ENCODE results near the gene WBP4. TPM values are rescaled to one million over a fixed set of nuclear protein-coding genes. Genes with fewer than 3 reads are reported as not detected.
A peak's percentile ranks its signal among the peaks of the same experiment; 100 is the strongest.

WBP4 gene
- total RNA-seq, 1 donor from 2014 or later: 13.3 TPM

- no peaks in the 10 kb centered on the region for H3K27me3 Mint-ChIP-seq (ENCODE audit: low read depth)
- H3K4me1 Mint-ChIP-seq (ENCODE audit: low read depth): peaks cover 44% of the 10 kb centered on the region
- no peak overlapping the region for H3K4me3 Mint-ChIP-seq (ENCODE audit: low read depth)
- H3K36me3 Mint-ChIP-seq (ENCODE audit: low read depth): peaks cover 13% of the 10 kb centered on the region
- no peak overlapping the region for H3K27ac Mint-ChIP-seq
- no peak for DNase-seq (ENCODE audit: low spot score)
- H3K9me3 Mint-ChIP-seq: peaks cover 4% of the 10 kb centered on the region
- intact Hi-C loops (cut with micrococcal nuclease): loop anchor here (1.0 kb wide), 1 partner anchor 168 kb away; no protein-coding TSS in a partner anchor
Measured at GRCh38 chr13:41054212-41054877, 7.0 kb upstream of the WBP4 start.

DNA sequence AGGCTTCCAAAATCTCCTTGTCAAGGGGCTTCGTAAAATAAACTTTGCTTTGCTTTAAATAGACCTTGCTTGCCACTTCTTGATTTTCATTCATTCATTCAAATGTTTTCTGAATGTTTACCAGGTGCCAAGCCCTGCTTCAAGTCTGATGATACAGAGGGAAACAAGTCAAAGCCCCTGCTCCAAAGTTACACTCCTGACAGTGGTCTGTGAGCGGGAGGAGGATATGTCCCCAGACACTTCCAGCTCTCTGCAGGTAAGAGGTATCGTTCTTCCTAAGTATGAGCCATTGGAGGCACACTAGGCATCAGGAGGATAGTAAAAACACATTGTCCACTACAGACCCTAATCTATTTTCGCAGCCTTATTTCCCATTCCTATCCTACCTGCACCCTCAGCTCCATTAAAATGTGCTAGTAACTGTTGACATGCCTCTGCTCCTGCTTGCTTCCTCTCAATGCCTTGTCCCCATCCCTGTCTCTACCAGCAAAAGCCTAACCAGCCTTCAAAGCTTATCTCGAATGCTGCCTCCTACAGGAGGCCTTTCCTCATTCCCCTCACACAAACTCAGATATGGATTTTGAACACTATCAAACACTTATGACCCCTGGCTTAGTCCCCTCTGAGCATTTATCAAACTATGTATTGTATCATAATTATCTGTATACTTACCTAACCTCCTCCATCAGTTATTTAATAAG, 6.2 kb upstream of the WBP4 start:
- DNase-seq (ENCODE audit: low spot score): no peak
- no peaks in the 10 kb centered on the region for H3K9me3 Mint-ChIP-seq
- intact Hi-C loops (cut with micrococcal nuclease): loop anchor here (1.0 kb wide), 2 partner anchors 81 to 167 kb away; no protein-coding TSS in a partner anchor
- H3K36me3 Mint-ChIP-seq (ENCODE audit: low read depth): peaks cover 5% of the 10 kb centered on the region
- no peak overlapping the region for H3K27ac Mint-ChIP-seq
- H3K4me1 Mint-ChIP-seq (ENCODE audit: low read depth): peaks cover 45% of the 10 kb centered on the region
- H3K4me3 Mint-ChIP-seq (ENCODE audit: low read depth): no peak overlapping the region
- H3K27me3 Mint-ChIP-seq (ENCODE audit: low read depth): no peaks in the 10 kb centered on the region

- Mint-ChIP-seq H3K9me3 (no peaks in the 10 kb centered on the region), H3K4me1 (ENCODE audit: low read depth) (peaks cover 42% of the 10 kb centered on the region), H3K27ac (no peak overlapping the region), H3K4me3 (ENCODE audit: low read depth) (no peak overlapping the region), H3K27me3 (ENCODE audit: low read depth) (no peaks in the 10 kb centered on the region), H3K36me3 (ENCODE audit: low read depth) (peaks cover 4% of the 10 kb centered on the region)
- no peak for DNase-seq (ENCODE audit: low spot score)
- intact Hi-C loops (cut with micrococcal nuclease): no loop called here
Measured at GRCh38 chr13:41056194-41056593, 5.1 kb upstream of the WBP4 start.

DNA sequence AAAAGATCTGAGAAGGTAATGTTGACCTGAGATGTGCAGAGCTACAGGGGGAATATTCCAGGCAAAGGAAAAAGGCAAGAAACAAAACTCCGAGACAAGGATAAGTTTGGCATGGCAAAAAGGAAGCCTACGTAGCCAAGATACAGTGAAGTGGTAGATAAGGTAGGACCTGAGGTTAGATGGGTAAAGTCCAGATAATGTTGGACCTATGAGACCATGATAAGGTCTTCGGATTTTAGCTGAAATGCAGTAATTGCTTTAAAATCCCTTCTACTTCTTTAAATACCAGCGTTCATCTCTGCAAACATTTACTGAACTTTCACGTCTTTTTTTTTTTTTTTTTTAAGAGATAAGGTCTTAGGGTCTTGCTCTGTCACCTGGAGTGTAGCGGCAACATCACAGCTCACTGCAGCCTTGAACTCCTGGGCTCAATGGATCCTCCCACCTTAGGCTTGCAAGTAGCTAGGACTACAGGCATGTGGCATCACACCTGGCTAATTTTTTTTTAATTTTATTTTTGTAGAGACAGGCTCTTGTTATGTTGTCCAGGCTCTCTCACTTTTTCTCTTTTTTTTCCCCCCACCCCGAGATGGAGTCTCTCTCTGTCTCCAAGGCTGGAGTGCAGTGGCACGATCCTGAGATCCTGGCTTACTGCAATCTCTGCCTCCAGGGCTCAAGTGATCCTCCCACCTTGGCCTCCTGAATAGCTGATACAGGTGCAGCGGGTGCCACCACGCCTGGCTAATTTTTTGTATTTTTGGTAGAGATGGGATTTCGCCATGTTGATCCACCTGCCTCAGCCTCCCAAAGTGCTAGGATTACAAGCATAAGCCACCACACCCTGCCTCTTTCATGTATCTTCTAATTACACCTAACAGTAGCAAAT, 4.2 kb upstream of the WBP4 start:
- intact Hi-C loops (cut with micrococcal nuclease): no loop called here
- DNase-seq (ENCODE audit: low spot score): no peak
- H3K4me1 Mint-ChIP-seq (ENCODE audit: low read depth): peaks cover 39% of the 10 kb centered on the region
- no peaks in the 10 kb centered on the region for H3K27me3 Mint-ChIP-seq (ENCODE audit: low read depth)
- no peak overlapping the region for H3K4me3 Mint-ChIP-seq (ENCODE audit: low read depth)
- H3K36me3 Mint-ChIP-seq (ENCODE audit: low read depth): peaks cover 4% of the 10 kb centered on the region
- H3K27ac Mint-ChIP-seq: no peak overlapping the region
- no peaks in the 10 kb centered on the region for H3K9me3 Mint-ChIP-seq

DNA sequence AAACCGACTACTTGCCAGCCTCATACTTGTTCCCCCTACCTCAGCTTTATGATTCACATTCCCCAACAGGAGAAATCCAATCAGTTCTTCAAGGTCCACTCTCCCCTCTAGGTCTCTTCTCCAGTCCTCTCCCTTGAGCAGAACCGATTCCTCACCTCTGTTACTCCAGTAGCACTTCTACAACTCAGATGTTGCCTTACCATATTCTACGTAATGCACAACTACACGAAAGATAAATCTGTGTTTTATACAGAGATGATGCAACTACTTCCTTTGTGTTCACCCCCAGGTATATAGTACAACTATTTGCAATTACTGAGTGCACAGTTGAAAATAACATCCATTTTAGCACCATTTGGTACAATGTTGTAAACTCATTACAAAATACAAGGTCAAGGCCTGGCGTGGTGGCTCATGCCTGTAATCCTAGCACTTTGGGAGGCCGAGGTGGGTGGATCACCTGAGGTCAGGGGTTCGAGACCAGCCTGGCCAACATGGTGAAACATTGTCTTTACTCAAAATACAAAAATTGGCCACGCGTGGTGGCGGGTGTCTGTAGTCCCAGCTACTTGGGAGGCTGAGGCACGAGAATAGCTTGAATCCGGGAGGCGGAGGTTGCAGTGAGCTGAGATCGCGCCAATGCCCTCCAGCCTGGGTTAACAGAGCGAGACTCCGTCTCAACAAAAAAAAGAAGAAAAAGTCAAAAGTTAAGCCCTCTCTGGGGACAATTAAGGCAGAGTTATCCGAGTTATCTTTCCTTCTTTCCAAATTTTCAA, 2.8 kb upstream of the WBP4 start:
- peaks cover 51% of the 10 kb centered on the region for H3K4me1 Mint-ChIP-seq (ENCODE audit: low read depth)
- DNase-seq (ENCODE audit: low spot score): no peak
- no peaks in the 10 kb centered on the region for H3K27me3 Mint-ChIP-seq (ENCODE audit: low read depth)
- H3K9me3 Mint-ChIP-seq: no peaks in the 10 kb centered on the region
- intact Hi-C loops (cut with micrococcal nuclease): loop anchor here (2.0 kb wide), 1 partner anchor 404 kb away; no protein-coding TSS in a partner anchor
- H3K36me3 Mint-ChIP-seq (ENCODE audit: low read depth): peaks cover 11% of the 10 kb centered on the region
- peak overlapping the region; percentile 32 for H3K4me3 Mint-ChIP-seq (ENCODE audit: low read depth)
- H3K27ac Mint-ChIP-seq: peak overlapping the region; percentile 4

GRCh38 chr13:41059456-41060081, 1.7 kb upstream of the WBP4 start:
- peaks cover 18% of the 10 kb centered on the region for H3K36me3 Mint-ChIP-seq (ENCODE audit: low read depth)
- peak overlapping the region; percentile 95 for H3K4me3 Mint-ChIP-seq (ENCODE audit: low read depth)
- peak overlapping the region; percentile 100 for H3K27ac Mint-ChIP-seq
- no peak for DNase-seq (ENCODE audit: low spot score)
- H3K9me3 Mint-ChIP-seq: no peaks in the 10 kb centered on the region
- intact Hi-C loops (cut with micrococcal nuclease): loop anchor here (1.0 to 2.0 kb wide), 6 partner anchors 40 to 403 kb away; partner anchors contain the start of genes ELF1 and NAA16
- H3K27me3 Mint-ChIP-seq (ENCODE audit: low read depth): no peaks in the 10 kb centered on the region
- peaks cover 51% of the 10 kb centered on the region for H3K4me1 Mint-ChIP-seq (ENCODE audit: low read depth)

DNA sequence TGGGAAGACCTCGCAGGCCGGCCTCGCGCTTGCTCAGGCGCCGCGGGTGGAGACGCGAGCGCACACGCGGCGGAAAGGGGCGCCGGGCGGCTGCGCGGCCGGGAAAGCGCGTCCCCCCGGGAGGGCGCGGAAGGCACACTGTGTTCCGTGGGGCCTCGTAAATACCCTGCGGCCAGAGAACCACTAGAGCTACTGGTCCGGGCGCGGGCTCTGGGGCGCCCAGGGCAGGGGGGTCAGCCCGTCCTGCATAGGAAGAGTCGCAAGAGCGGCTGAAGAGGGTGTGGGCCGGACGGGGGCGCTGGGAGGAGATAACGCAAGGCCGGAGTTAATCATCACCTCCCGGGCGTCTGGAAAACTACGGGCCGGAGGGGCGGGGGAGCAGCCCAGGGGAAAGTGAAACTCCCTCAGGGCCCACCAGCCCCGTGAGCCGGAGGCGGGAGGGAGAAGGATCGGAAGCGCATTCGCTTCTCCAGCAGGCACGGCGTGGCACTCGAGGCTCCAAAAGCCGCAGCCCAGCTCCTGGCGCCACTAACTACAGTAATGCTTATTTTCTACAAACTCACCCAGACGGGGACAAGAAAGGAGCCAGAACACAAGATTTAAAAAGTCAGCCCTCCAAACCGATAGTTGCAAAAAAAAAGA, 1.1 kb upstream of the WBP4 start:
- intact Hi-C loops (cut with micrococcal nuclease): loop anchor here (1.0 to 2.0 kb wide), 5 partner anchors 41 to 251 kb away; partner anchors contain the start of genes ELF1 and NAA16
- peak; percentile 67 for DNase-seq (ENCODE audit: low spot score)
- Mint-ChIP-seq H3K4me3 (ENCODE audit: low read depth) (peak overlapping the region; percentile 95), H3K4me1 (ENCODE audit: low read depth) (peaks cover 47% of the 10 kb centered on the region), H3K27ac (peak overlapping the region; percentile 100), H3K27me3 (ENCODE audit: low read depth) (no peaks in the 10 kb centered on the region), H3K9me3 (no peaks in the 10 kb centered on the region), H3K36me3 (ENCODE audit: low read depth) (peaks cover 24% of the 10 kb centered on the region)

- intact Hi-C loops (cut with micrococcal nuclease): loop anchor here (1.0 to 2.0 kb wide), 7 partner anchors 41 to 397 kb away; partner anchors contain the start of genes ELF1, KBTBD6, NAA16 and RGCC
- Mint-ChIP-seq H3K27ac (peak overlapping the region; percentile 100), H3K27me3 (ENCODE audit: low read depth) (no peaks in the 10 kb centered on the region), H3K36me3 (ENCODE audit: low read depth) (peaks cover 29% of the 10 kb centered on the region), H3K4me3 (ENCODE audit: low read depth) (peak overlapping the region; percentile 95), H3K9me3 (no peaks in the 10 kb centered on the region), H3K4me1 (ENCODE audit: low read depth) (peaks cover 45% of the 10 kb centered on the region)
- peak; percentile 80 for DNase-seq (ENCODE audit: low spot score)
Measured at GRCh38 chr13:41060724-41061074, 610 bp upstream of the WBP4 start.

GRCh38 chr13:41061914-41062837, 867 bp downstream of the WBP4 start:
- Mint-ChIP-seq H3K36me3 (ENCODE audit: low read depth) (peaks cover 40% of the 10 kb centered on the region), H3K27ac (peak overlapping the region; percentile 100), H3K4me3 (ENCODE audit: low read depth) (peak overlapping the region; percentile 95), H3K27me3 (ENCODE audit: low read depth) (no peaks in the 10 kb centered on the region), H3K4me1 (ENCODE audit: low read depth) (peaks cover 38% of the 10 kb centered on the region), H3K9me3 (no peaks in the 10 kb centered on the region)
- intact Hi-C loops (cut with micrococcal nuclease): loop anchor here (1.0 to 2.0 kb wide), 7 partner anchors 57 to 395 kb away; partner anchors contain the start of genes KBTBD6, KBTBD7, NAA16 and RGCC
- DNase-seq (ENCODE audit: low spot score): no peak

DNA sequence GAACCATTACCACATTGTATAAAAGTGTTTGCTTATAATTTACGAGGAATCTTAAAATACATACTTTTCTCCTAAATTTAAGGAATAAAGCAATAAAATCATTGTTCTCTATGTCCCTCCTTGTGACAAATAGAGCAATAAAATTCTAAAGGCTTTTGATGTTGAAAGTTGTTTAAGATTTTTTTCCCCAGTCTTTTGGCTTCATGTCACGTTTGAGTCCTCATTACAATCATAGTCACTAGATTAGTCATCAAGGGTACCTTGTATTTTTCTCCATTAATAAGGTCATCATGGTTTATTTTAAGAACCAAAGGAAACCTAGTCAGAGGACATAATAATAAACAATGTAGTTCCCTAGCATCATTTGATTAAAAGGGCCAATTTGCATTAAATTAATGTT, 3.2 kb downstream of the WBP4 start:
- intact Hi-C loops (cut with micrococcal nuclease): no loop called here
- H3K4me3 Mint-ChIP-seq (ENCODE audit: low read depth): no peak overlapping the region
- no peaks in the 10 kb centered on the region for H3K27me3 Mint-ChIP-seq (ENCODE audit: low read depth)
- no peak overlapping the region for H3K27ac Mint-ChIP-seq
- H3K36me3 Mint-ChIP-seq (ENCODE audit: low read depth): peaks cover 50% of the 10 kb centered on the region
- peaks cover 27% of the 10 kb centered on the region for H3K4me1 Mint-ChIP-seq (ENCODE audit: low read depth)
- no peak for DNase-seq (ENCODE audit: low spot score)
- H3K9me3 Mint-ChIP-seq: no peaks in the 10 kb centered on the region
